H9 (cell line): ENCODE measurements around the gene ALDH1L1. TPM values are rescaled to one million over a fixed set of nuclear protein-coding genes. Genes with fewer than 3 reads are reported as not detected.

ENCODE experiments used
- DNase-seq: peaks from one replicate; pipeline ENCODE4 v3.0.0-alpha.2; 2017
- H2AFZ ChIP-seq: one replicate; pipeline ENCODE4 v1.6.1; 2013; ENCODE audit warnings: mild to moderate bottlenecking, low read length, control low read depth, moderate library complexity
- H2AK5ac ChIP-seq: 2 replicates; pipeline ENCODE4 v1.6.1; 2013; ENCODE audit warnings: low read length, control low read depth, mixed read lengths; ENCODE audit not compliant: insufficient read length
- H2BK120ac ChIP-seq: one replicate; pipeline ENCODE4 v1.6.1; 2013; ENCODE audit warnings: low read depth, mild to moderate bottlenecking, low read length, control low read depth, inconsistent platforms; ENCODE audit not compliant: poor library complexity, severe bottlenecking
- H2BK12ac ChIP-seq: 2 replicates; pipeline ENCODE4 v1.6.1; 2013; ENCODE audit warnings: low read length, control low read depth, mixed read lengths, low read depth; ENCODE audit not compliant: insufficient read length
- H2BK15ac ChIP-seq: 2 replicates; pipeline ENCODE4 v1.6.1; 2013; ENCODE audit warnings: low read depth, low read length, control low read depth
- H2BK20ac ChIP-seq: one replicate; pipeline ENCODE4 v1.6.1; 2013; ENCODE audit warnings: low read depth, mild to moderate bottlenecking, low read length, control low read depth, inconsistent platforms; ENCODE audit not compliant: poor library complexity, severe bottlenecking
- H2BK5ac ChIP-seq: 2 replicates; pipeline ENCODE4 v1.6.1; 2013; ENCODE audit warnings: low read length, control low read depth, mixed read lengths; ENCODE audit not compliant: insufficient read length
- H3K14ac ChIP-seq: 2 replicates; pipeline ENCODE4 v1.6.1; 2013; ENCODE audit warnings: low read length, control low read depth; ENCODE audit not compliant: insufficient read depth
- H3K18ac ChIP-seq: 2 replicates; pipeline ENCODE4 v1.6.1; 2013; ENCODE audit warnings: low read depth, mild to moderate bottlenecking, mixed read lengths, low read length, control low read depth; ENCODE audit not compliant: insufficient read length
- H3K23ac ChIP-seq: 2 replicates; pipeline ENCODE4 v1.6.1; 2013; ENCODE audit warnings: low read length, control low read depth, mixed read lengths, low read depth; ENCODE audit not compliant: insufficient read length
- H3K23me2 ChIP-seq: 2 replicates; pipeline ENCODE4 v1.6.1; 2013; ENCODE audit warnings: low read depth, mild to moderate bottlenecking, mixed read lengths, low read length, control low read depth; ENCODE audit not compliant: insufficient read length, poor library complexity, severe bottlenecking
- H3K27ac ChIP-seq: 2 replicates; pipeline ENCODE4 v1.5.1; 2013; ENCODE audit warnings: low read length, control low read depth, mixed read lengths, low read depth; ENCODE audit not compliant: insufficient read length
- H3K27me3 ChIP-seq: 2 replicates; pipeline ENCODE4 v1.6.1; 2013; ENCODE audit warnings: low read length, control low read depth, inconsistent platforms; ENCODE audit not compliant: insufficient read depth
- H3K4ac ChIP-seq: 2 replicates; pipeline ENCODE4 v1.6.1; 2013; ENCODE audit warnings: low read depth, mild to moderate bottlenecking, control low read depth, inconsistent platforms, low read length, moderate library complexity
- H3K4me1 ChIP-seq: 2 replicates; pipeline ENCODE4 v1.6.1; 2013; ENCODE audit warnings: low read length, control low read depth, inconsistent platforms; ENCODE audit not compliant: insufficient read depth
- H3K4me2 ChIP-seq: 2 replicates; pipeline ENCODE4 v1.6.1; 2013; ENCODE audit warnings: low read length, control low read depth, mixed read lengths; ENCODE audit not compliant: insufficient read length, insufficient read depth
- H3K56ac ChIP-seq: 2 replicates; pipeline ENCODE4 v1.6.1; 2013; ENCODE audit warnings: low read depth, mild to moderate bottlenecking, mixed read lengths, low read length, control low read depth; ENCODE audit not compliant: insufficient read length
- H3K79me1 ChIP-seq: 2 replicates; pipeline ENCODE4 v1.6.1; 2013; ENCODE audit warnings: low read depth, mild to moderate bottlenecking, moderate library complexity, low read length, control low read depth, inconsistent platforms; ENCODE audit not compliant: insufficient read depth, poor library complexity, severe bottlenecking
- H3K79me2 ChIP-seq: 2 replicates; pipeline ENCODE4 v1.6.1; 2013; ENCODE audit warnings: low read length, control low read depth, inconsistent platforms; ENCODE audit not compliant: insufficient read depth
- H3K9ac ChIP-seq: 2 replicates; pipeline ENCODE4 v1.6.1; 2013; ENCODE audit warnings: low read length, control low read depth, mixed read lengths; ENCODE audit not compliant: insufficient read length; ENCODE audit errors: extremely low read depth
- H3K9me3 ChIP-seq: one replicate; pipeline ENCODE4 v1.6.1; 2013; ENCODE audit warnings: low read depth, low read length, inconsistent platforms; ENCODE audit not compliant: control insufficient read depth
- H3T11ph ChIP-seq: one replicate; pipeline ENCODE4 v1.6.1; 2013; ENCODE audit warnings: mild to moderate bottlenecking, low read length, control low read depth, inconsistent platforms
- H4K20me1 ChIP-seq: one replicate; pipeline ENCODE4 v1.6.1; 2013; ENCODE audit not compliant: control insufficient read depth, insufficient read length, insufficient read depth
- H4K5ac ChIP-seq: 2 replicates; pipeline ENCODE4 v1.6.1; 2013; ENCODE audit warnings: low read depth, mild to moderate bottlenecking, mixed read lengths, low read length, control low read depth; ENCODE audit not compliant: insufficient read length
- H4K8ac ChIP-seq: replicated peaks from 2 replicates; pipeline ENCODE4 v1.6.1; 2013; ENCODE audit warnings: low read length, control low read depth, mixed read lengths, low read depth; ENCODE audit not compliant: insufficient read length
- H4K91ac ChIP-seq: 2 replicates; pipeline ENCODE4 v1.6.1; 2013; ENCODE audit warnings: low read depth, mild to moderate bottlenecking, moderate library complexity, mixed read lengths, low read length, control low read depth; ENCODE audit not compliant: insufficient read length
- H3K27ac Mint-ChIP-seq, 3 experiments: 2 replicates in 2 of 3; 3 replicates in 1 of 3; pipeline ENCODE4 v1.8.0; 2020 to 2021; ENCODE audit warnings: mixed read lengths in 3 of 3, mild to moderate bottlenecking in 1 of 3, moderate library complexity in 1 of 3
- H3K27me3 Mint-ChIP-seq: 2 replicates; pipeline ENCODE4 v1.8.0; 2021; ENCODE audit warnings: low read depth, mild to moderate bottlenecking, moderate library complexity, mixed read lengths
- H3K36me3 Mint-ChIP-seq, 3 experiments: 2 replicates in 2 of 3; 3 replicates in 1 of 3; pipeline ENCODE4 v1.8.0; 2020 to 2021; ENCODE audit warnings: low read depth in 3 of 3, mixed read lengths in 3 of 3; ENCODE audit not compliant: insufficient read depth in 1 of 3
- H3K4me1 Mint-ChIP-seq, 2 experiments: 2 replicates each; pipeline ENCODE4 v1.8.0; 2020; ENCODE audit warnings: mixed read lengths in 2 of 2
- H3K4me3 Mint-ChIP-seq, 2 experiments: 2 replicates in 1 of 2; 3 replicates in 1 of 2; pipeline ENCODE4 v1.8.0; 2020 to 2021; ENCODE audit warnings: mild to moderate bottlenecking in 2 of 2, mixed read lengths in 2 of 2, moderate library complexity in 1 of 2
- H3K9me3 Mint-ChIP-seq, 2 experiments: 2 replicates in 1 of 2; 3 replicates in 1 of 2; pipeline ENCODE4 v1.8.0; 2020; ENCODE audit warnings: mild to moderate bottlenecking in 2 of 2, mixed read lengths in 2 of 2, moderate library complexity in 1 of 2
- WGBS: extraction: QIAGEN DNeasy Blood & Tissue Kit; methylation state at CpG from one replicate; pipeline ENCODE4 v1.1.7; 2013; ENCODE audit warnings: missing lambda C conversion rate, low lambda C conversion rate, mixed read lengths; ENCODE audit not compliant: insufficient read length; ENCODE audit errors: extremely low coverage; 5-methylcytosine and 5-hydroxymethylcytosine counted together
- total RNA-seq: library from RNA; stranded (reverse); gene quantifications from 2 replicates; pipeline ENCODE4 v1.2.1, GENCODE V29; 2021
- TF ChIP-seq, protein P1 (sequence below): fragments of 200-600 bp; sonication (generic); conservative IDR thresholded peaks from 3 replicates; pipeline ENCODE4 v1.8.0; 2021; ENCODE audit warnings: antibody characterized with exemption, mild to moderate bottlenecking

Gene ALDH1L1
- total RNA-seq, 1 experiment from 2014 or later = 0.90 TPM

DNA sequence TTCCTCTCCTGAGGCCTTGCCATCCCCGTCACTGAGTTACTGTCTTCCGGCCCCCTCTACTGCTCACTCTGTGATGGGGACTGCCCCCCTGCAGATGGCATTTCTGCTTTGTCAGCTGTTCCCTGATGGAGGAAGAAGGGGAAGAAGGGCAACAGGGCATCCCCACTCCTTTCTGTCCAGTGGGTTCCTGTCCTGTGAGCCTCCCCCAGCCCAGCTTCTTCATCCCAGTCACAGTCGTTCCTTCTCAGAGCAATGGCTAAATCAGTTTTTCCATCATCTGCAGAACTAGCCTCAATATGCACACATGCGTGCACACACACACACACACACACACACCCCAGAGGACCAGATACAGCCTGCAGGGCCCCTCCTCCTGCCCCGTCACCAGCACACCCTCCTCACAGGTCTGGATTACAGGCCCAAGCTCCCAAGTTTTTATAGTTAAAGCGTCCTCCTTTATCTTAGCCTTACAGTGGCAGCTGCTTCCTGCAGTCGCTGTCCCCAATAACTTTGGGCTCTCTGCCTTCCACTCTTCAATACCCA, 21.4 kb downstream of the ALDH1L1 start:
- Histone ChIP-seq H3K79me1 (no peaks in the 10 kb centered on the region), H2BK20ac (no peak overlapping the region), H3K9me3 (no peaks in the 10 kb centered on the region), H3K14ac (no peak overlapping the region), H4K8ac (no peak overlapping the region), H3K18ac (no peak overlapping the region), H2AFZ (no peak overlapping the region), H3K4me2 (no peak overlapping the region), H3K23ac (no peak overlapping the region), H2BK5ac (no peak overlapping the region), H4K20me1 (no peaks in the 10 kb centered on the region), H3K4ac (no peak overlapping the region), H4K91ac (no peak overlapping the region), H3K4me1 (no peaks in the 10 kb centered on the region), H2BK15ac (no peak overlapping the region), H3K9ac (no peak overlapping the region), H2BK12ac (no peak overlapping the region), H2AK5ac (no peak overlapping the region), H3K23me2 (no peaks in the 10 kb centered on the region), H4K5ac (no peak overlapping the region), H3K56ac (no peak overlapping the region), H2BK120ac (no peak overlapping the region), H3K27me3 (no peaks in the 10 kb centered on the region), H3T11ph (no peak overlapping the region), H3K79me2 (no peaks in the 10 kb centered on the region), H3K27ac (no peak overlapping the region)
- Mint-ChIP-seq H3K36me3 (peaks cover 0 to 5% (median 2%) of the 10 kb centered on the region in 3 experiments; a peak in 2 of 7 replicates), H3K4me1 (0 out of 4 replicates have a peak, but pooled peaks cover 0 to 6% of the 10 kb centered on the region in 2 experiments), H3K4me3 (no peak overlapping the region; a peak in 1 of 5 replicates), H3K27ac (no peak overlapping the region), H3K9me3 (no peaks in the 10 kb centered on the region; a peak in 1 of 5 replicates), H3K27me3 (peaks cover 9% of the 10 kb centered on the region)
- DNase-seq = no peak
- no CpG with 5 or more reads among the region's 7 CpGs for WGBS
- TF ChIP-seq, protein P1, sequence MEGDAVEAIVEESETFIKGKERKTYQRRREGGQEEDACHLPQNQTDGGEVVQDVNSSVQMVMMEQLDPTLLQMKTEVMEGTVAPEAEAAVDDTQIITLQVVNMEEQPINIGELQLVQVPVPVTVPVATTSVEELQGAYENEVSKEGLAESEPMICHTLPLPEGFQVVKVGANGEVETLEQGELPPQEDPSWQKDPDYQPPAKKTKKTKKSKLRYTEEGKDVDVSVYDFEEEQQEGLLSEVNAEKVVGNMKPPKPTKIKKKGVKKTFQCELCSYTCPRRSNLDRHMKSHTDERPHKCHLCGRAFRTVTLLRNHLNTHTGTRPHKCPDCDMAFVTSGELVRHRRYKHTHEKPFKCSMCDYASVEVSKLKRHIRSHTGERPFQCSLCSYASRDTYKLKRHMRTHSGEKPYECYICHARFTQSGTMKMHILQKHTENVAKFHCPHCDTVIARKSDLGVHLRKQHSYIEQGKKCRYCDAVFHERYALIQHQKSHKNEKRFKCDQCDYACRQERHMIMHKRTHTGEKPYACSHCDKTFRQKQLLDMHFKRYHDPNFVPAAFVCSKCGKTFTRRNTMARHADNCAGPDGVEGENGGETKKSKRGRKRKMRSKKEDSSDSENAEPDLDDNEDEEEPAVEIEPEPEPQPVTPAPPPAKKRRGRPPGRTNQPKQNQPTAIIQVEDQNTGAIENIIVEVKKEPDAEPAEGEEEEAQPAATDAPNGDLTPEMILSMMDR = no peak
